ENCODE results near the gene SPATS2L.
A peak's percentile ranks its signal among the peaks of the same experiment; 100 is the strongest.

SPATS2L gene

GRCh38 chr2:200509612-200510433 lies 203.3 kb downstream of the SPATS2L start, which contains the start of gene KCTD18:
KCTD18 (minus strand) TSS chr2:200510068; CDS start chr2:200507016, 3,052 bp downstream.
- DNase-seq (ENCODE audit: low read depth): peak; percentile 85

- DNase-seq (ENCODE audit: low read depth): no peak
Observed at GRCh38 chr2:200515155-200515554, 208.7 kb downstream of the SPATS2L start.

GRCh38 chr2:200523158-200523557 lies 216.7 kb downstream of the SPATS2L start:
- DNase-seq (ENCODE audit: low read depth): no peak

GRCh38 chr2:200523604-200524003 lies 217.1 kb downstream of the SPATS2L start:
- DNase-seq (ENCODE audit: low read depth): no peak

- no peak for DNase-seq (ENCODE audit: low read depth)
Observed at GRCh38 chr2:200525066-200525465, 218.6 kb downstream of the SPATS2L start.

DNA sequence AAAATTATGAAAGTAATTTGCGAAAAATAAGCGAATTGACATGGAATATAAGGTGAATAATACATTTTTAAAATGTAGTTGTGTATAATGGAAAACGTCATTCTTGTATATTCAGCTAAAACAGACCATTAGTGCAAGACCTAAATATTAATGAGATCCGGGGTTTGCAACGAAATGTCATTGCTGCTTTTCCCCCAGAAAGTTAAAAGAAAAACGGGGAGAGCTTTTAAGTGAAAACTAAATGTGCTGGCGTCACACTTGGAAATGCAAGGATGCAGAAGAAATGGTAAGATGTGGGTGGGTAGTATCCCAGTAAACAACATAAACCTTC lies 219.0 kb downstream of the SPATS2L start:
- DNase-seq (ENCODE audit: low read depth): no peak

GRCh38 chr2:200525882-200526651 lies 219.6 kb downstream of the SPATS2L start, which contains the start of gene SGO2:
SGO2 (plus strand) TSS chr2:200526207; CDS start chr2:200532976, 6,769 bp downstream.
- peak; percentile 84 for DNase-seq (ENCODE audit: low read depth)

- no peak for DNase-seq (ENCODE audit: low read depth)
Observed at GRCh38 chr2:200528228-200528627, 221.7 kb downstream of the SPATS2L start.

Measured in stimulated activated CD8-positive, alpha-beta memory T cell treated with anti-CD3 and anti-CD28 coated beads, Interleukin-15, amount 100 ng/mL, for 24 hours (primary cell).